Fibroblast of villous mesenchyme (primary cell): ENCODE measurements around the gene LHFPL2. TPM values are rescaled to one million over a fixed set of nuclear protein-coding genes. Genes with fewer than 3 reads are reported as not detected.
A peak's percentile ranks its signal among the peaks of the same experiment; 100 is the strongest.

Experiments
- DNase-seq: peaks from one replicate; pipeline ENCODE4 v3.0.0-alpha.2; 2010; ENCODE audit warnings: low read depth
- H3K4me3 ChIP-seq: 2 replicates; pipeline ENCODE4 v1.5.1; 2011; ENCODE audit warnings: low read depth, mild to moderate bottlenecking, low read length
- total RNA-seq: library from RNA; depleted of rRNA; stranded (reverse); fragments of >200 nt; gene quantifications from 2 replicates; pipeline ENCODE4 v1.2.3, GENCODE V29; 2012
- TF ChIP-seq, protein P1 (sequence below): IDR thresholded peaks from 2 replicates; pipeline ENCODE4 v1.5.1; 2012; ENCODE audit warnings: low read depth, mild to moderate bottlenecking, low read length; ENCODE audit not compliant: insufficient read depth

Gene LHFPL2
- total RNA-seq, 1 donor: 35.0 TPM

DNA sequence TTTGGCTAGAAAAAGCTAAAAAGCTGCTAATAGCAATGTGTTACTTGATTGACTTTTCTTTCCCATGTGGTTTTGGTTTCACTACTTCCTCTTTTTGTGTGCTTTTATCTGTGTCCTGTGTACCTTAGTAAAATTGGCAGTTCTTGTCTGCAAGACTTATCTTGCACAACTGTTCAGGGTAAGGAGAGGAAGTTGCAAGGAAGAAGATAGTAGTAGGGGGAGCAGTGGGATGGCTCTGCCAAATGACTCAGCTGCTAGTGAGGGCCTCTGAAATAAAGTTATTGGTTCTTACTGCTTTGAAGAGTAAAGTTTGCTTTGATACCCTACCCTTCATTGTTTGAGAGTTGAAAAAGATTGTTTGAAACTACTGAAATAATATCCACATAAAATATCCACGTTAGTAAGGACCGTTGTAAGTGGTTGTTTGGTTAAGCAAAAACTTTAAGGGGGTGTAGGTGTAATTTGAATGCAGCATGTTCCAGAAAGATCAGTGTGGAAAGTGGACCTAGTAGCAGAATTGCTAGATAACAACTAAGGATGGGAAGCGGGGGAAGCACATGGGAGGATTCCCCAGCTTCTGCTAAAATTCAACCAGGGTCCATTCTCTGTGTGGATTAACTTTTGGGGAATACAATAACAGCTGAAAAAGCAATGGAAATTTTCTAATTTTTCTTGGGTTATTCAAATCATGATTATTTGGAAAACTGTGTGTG is 164.6 kb downstream of the LHFPL2 start:
- no peak overlapping the region for H3K4me3 ChIP-seq
- peak; percentile 73 for DNase-seq
- TF ChIP-seq, protein P1, sequence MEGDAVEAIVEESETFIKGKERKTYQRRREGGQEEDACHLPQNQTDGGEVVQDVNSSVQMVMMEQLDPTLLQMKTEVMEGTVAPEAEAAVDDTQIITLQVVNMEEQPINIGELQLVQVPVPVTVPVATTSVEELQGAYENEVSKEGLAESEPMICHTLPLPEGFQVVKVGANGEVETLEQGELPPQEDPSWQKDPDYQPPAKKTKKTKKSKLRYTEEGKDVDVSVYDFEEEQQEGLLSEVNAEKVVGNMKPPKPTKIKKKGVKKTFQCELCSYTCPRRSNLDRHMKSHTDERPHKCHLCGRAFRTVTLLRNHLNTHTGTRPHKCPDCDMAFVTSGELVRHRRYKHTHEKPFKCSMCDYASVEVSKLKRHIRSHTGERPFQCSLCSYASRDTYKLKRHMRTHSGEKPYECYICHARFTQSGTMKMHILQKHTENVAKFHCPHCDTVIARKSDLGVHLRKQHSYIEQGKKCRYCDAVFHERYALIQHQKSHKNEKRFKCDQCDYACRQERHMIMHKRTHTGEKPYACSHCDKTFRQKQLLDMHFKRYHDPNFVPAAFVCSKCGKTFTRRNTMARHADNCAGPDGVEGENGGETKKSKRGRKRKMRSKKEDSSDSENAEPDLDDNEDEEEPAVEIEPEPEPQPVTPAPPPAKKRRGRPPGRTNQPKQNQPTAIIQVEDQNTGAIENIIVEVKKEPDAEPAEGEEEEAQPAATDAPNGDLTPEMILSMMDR: no peak

DNA sequence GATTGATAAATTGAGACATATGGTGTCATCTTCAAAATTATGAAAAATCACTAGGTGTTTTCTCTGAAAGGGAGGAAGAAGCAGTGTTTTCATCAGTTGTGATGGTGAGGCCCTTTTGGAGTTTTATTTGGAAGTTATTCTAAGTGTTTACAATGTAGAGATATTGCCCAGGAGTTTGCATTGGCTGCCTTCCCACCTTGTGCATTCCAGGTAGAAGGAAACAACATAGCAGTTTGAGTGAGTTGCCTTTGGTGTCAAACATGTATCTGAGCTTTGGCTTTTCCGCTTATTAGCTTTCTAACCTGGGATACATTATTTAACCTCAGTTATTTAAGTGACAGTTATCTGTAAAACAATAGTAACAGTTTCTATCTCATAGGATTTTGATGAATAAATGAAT is 165.6 kb downstream of the LHFPL2 start:
- H3K4me3 ChIP-seq: no peak overlapping the region
- TF ChIP-seq, protein P1: no peak
- DNase-seq: no peak

DNA sequence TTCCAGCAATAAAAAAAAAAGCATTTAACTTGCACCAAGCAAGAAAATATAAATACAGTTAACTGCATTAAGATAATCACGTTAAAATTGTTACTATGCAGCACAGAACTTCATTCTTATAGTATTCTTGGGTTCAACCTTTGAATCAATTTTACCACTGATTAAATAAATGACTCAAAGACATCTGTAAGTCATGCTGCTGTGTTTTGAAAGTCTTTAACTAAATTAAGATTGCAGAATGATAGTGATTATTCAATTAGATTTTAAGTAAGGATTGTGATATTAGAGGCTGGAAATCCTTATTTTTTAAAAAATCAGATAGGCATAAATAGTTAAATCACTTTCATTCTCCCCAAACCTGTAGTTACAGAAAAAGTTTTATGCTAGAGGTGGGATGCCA is 171.8 kb downstream of the LHFPL2 start:
- no peak for DNase-seq
- TF ChIP-seq, protein P1: no peak
- no peak overlapping the region for H3K4me3 ChIP-seq

DNA sequence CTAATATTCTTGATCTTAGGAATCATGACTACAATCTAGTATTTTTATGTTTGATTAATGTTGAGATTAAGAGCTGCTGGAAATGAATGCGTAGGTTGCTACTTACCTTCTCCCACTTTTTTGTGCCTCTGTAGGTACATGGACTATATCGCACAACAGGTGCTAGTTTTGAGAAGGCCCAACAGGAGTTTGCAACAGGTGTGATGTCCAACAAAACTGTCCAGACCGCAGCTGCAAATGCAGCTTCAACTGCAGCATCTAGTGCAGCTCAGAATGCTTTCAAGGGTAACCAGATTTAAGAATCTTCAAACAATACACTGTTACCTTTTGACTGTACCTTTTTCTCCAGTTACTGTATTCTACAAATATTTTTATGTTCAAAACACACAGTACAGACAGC is 173.2 kb downstream of the LHFPL2 start:
- DNase-seq: no peak
- TF ChIP-seq, protein P1: no peak
- no peak overlapping the region for H3K4me3 ChIP-seq

DNA sequence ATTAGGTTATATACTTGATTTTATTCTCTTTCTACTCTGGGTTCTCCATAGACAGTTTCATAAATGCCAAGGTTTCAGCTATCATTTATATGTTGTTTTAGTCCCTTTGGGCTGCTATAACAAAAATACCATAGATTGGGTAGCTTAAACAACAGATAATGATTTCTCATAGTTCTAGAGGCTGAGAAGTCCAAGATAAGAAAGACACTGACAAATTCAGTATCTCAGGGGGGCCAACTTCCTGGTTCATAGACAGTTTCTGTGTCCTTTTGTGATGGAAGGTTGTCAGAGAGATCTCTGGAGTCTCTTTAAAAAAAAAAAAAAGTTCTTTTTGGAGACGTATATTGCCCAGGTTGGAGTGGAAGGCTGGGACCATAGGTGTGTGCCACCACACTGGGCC is 174.8 kb downstream of the LHFPL2 start:
- TF ChIP-seq, protein P1: no peak
- no peak overlapping the region for H3K4me3 ChIP-seq
- no peak for DNase-seq

DNA sequence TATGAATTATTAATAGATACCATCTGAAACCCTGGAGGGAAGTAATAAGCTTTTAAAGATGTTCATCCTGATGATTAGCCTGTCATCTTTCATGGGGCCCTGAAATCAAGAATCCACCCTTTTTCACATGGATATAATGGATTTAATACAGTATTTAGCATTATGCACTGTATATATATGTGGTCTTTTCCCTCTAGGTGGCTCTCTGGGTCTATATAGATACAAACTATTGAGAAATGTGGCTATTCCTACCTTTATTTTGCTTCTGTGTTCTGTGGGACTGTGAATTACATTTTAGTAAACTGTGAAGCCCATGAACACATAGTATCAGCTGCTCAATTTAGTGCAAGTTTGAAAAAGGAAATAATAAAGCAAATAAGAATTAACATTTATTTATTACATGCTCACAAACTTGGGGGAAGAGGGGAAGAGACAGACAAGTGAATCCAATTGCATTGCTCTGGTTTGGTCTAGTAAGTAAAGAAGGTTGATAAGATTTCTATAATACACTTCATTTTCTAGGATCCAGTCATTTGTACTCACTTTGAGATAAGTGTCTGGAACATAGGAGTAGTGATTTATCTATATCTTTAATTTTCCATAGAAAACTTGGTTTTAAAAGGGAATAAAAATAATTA is 176.0 kb downstream of the LHFPL2 start:
- TF ChIP-seq, protein P1: peak; percentile 43
- peak; percentile 45 for DNase-seq
- no peak overlapping the region for H3K4me3 ChIP-seq
